Epithelial cell of alveolus of lung (primary cell): ENCODE results near the gene GHRL. TPM values are rescaled to one million over a fixed set of nuclear protein-coding genes. Genes with fewer than 3 reads are reported as not detected.

Experiments
- total RNA-seq: library from RNA; depleted of rRNA; stranded (reverse); fragments of >200 nt; gene quantifications from 2 replicates; pipeline ENCODE4 v1.2.1, GENCODE V29; 2015

Gene GHRL
- not detected in 2 replicates for total RNA-seq

GRCh38 chr3:10292505-10293419 lies at the start of gene GHRL:
Gene GHRL (minus strand): TSS chr3:10292947. CDS start chr3:10290180, 2,767 bp downstream.

GRCh38 chr3:10248184-10248983 lies 44.4 kb downstream of the GHRL start, which contains the start of gene TATDN2:
Gene TATDN2 (plus strand): TSS chr3:10248459. CDS start chr3:10249201, 742 bp downstream.

Other genes with a start within 250 kb of the GHRL start
- gene FANCD2OS, start 184.7 kb downstream of the GHRL start, total RNA-seq: not detected in 2 replicates
- gene BRK1, start 177.3 kb downstream of the GHRL start, total RNA-seq: 117 and 177 TPM in 2 replicates
- 23.0 and 49.1 TPM in 2 replicates for gene VHL, start 151.2 kb downstream of the GHRL start, total RNA-seq
- 4.2 and 10.2 TPM in 2 replicates for gene IRAK2, start 128.0 kb downstream of the GHRL start, total RNA-seq
- gene TATDN2, start 44.5 kb downstream of the GHRL start, total RNA-seq: 10.6 and 10.7 TPM in 2 replicates
- gene SEC13, start 28.2 kb upstream of the GHRL start, total RNA-seq: 197 and 268 TPM in 2 replicates
- not detected in 2 replicates for gene ATP2B2, start 212.6 kb upstream of the GHRL start, total RNA-seq